A673 (cell line): ENCODE measurements around the gene CRABP1.

Source experiments
- EZH2 ChIP-seq: fragments of 200-600 bp; sonication (generic); IDR thresholded peaks from 2 replicates; pipeline ENCODE4 v1.6.1; 2017; ENCODE audit warnings: borderline replicate concordance, low read depth, mild to moderate bottlenecking, mixed read lengths, antibody characterized with exemption, low read length; ENCODE audit not compliant: poor library complexity, severe bottlenecking
- TF ChIP-seq, protein P1 (sequence below): fragments of 300-800, 200-600 bp; sonication (generic); conservative IDR thresholded peaks from 2 replicates; pipeline ENCODE4 v1.5.1; 2017; ENCODE audit warnings: low read depth, mild to moderate bottlenecking, antibody characterized with exemption, low read length, moderate library complexity, mixed read lengths

DNA sequence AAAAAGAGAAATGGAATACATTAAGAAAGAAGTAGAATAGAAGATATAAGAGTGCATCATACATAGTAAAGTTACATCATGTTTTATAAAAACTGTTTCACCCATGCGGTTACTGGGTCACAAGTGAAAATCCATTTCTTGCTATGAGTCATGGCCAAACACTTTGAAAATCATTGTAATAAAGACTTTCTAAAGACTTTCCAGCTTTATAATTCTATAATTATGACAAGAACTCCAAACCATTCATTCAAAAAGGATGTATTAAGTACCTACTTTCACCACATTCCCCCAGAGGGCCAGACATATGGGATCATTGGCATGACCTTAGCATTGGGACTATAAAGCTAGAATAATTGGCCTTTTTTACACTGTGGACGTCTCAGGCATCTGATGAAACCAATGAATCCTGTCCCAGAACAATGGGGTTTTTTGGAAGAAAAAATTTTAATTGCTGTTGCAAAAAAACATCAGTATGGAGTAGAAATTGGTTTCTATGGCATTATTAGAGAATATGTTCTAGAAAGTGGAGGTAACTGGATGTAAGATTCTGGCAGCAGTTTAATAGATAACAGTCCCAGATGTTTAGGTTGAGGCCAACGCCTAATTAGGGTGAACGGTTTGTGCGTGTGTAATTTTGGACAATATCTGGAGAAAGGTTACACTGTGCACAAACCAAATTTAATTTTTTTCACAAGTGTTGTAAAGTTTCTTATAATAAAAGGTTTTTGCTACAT lies 37.4 kb upstream of the CRABP1 start:
- TF ChIP-seq EZH2, result no peak
- TF ChIP-seq, protein P1, sequence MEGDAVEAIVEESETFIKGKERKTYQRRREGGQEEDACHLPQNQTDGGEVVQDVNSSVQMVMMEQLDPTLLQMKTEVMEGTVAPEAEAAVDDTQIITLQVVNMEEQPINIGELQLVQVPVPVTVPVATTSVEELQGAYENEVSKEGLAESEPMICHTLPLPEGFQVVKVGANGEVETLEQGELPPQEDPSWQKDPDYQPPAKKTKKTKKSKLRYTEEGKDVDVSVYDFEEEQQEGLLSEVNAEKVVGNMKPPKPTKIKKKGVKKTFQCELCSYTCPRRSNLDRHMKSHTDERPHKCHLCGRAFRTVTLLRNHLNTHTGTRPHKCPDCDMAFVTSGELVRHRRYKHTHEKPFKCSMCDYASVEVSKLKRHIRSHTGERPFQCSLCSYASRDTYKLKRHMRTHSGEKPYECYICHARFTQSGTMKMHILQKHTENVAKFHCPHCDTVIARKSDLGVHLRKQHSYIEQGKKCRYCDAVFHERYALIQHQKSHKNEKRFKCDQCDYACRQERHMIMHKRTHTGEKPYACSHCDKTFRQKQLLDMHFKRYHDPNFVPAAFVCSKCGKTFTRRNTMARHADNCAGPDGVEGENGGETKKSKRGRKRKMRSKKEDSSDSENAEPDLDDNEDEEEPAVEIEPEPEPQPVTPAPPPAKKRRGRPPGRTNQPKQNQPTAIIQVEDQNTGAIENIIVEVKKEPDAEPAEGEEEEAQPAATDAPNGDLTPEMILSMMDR, result no peak
